GM23248 (cell line): ENCODE measurements around the gene TMEM25.

ENCODE experiments used
- EZH2 ChIP-seq: fragments of 200-600 bp; sonication (generic); IDR thresholded peaks from 2 replicates; pipeline ENCODE4 v1.6.1; 2018; ENCODE audit warnings: antibody characterized with exemption, mild to moderate bottlenecking; ENCODE audit not compliant: insufficient read depth, poor library complexity, severe bottlenecking
- EZH2phosphoT487 ChIP-seq: fragments of 200-600 bp; sonication (generic); IDR thresholded peaks from 2 replicates; pipeline ENCODE4 v1.6.1; 2018; ENCODE audit warnings: antibody characterized with exemption, moderate library complexity, mild to moderate bottlenecking, low read depth; ENCODE audit not compliant: insufficient read depth

DNA sequence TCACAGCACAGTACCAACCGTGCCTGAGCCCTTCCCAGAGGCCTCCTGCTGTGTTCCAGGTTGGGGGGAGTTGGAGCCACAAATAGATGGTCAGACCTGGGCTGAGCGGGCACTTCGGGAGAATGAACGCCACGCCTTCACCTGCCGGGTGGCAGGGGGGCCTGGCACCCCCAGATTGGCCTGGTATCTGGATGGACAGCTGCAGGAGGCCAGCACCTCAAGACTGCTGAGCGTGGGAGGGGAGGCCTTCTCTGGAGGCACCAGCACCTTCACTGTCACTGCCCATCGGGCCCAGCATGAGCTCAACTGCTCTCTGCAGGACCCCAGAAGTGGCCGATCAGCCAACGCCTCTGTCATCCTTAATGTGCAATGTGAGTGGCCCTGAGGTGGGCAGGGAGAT is 1.1 kb downstream of the TMEM25 start:
- TF ChIP-seq EZH2 (no peak), EZH2phosphoT487 (no peak)
